Psoas muscle (tissue), 8 donors: ENCODE results near the gene TOMM7. TPM values are rescaled to one million over a fixed set of nuclear protein-coding genes. Genes with fewer than 3 reads are reported as not detected.
"Not testable (repeated sequence)": the region's sequence is repeated elsewhere in the genome, so short reads cannot be mapped to it uniquely, and the experiment has no call there.

Experiments
- ATAC-seq, 4 donors: fragments of 200-7000 bp; cut with Tn5 transposase; one replicate each; pipeline ENCODE4 v1.9.1; 2020; ENCODE audit warnings: moderate library complexity in 3 of 4, mild to moderate bottlenecking in 2 of 4
- DNase-seq, 2 donors: peaks; one replicate each; pipeline ENCODE4 v3.0.0-alpha.2; 2020
- H3K27ac ChIP-seq: fragments of 200-600 bp; one replicate; pipeline ENCODE4 v1.8.0; 2022
- H3K27me3 ChIP-seq, 3 donors: fragments of 200-600 bp in 1 of 3; one replicate each; pipeline versions ENCODE4 v1.6.1 to v1.8.0; 2013 to 2022; ENCODE audit warnings: low read length in 2 of 3, mild to moderate bottlenecking in 2 of 3, moderate library complexity in 1 of 3; ENCODE audit not compliant: insufficient read depth in 3 of 3
- H3K36me3 ChIP-seq, 2 donors: fragments of 200-600 bp in 1 of 2; one replicate each; pipeline versions ENCODE4 v1.6.1 to v1.8.0; 2013 to 2022; ENCODE audit warnings: low read depth in 1 of 2, mild to moderate bottlenecking in 1 of 2, moderate library complexity in 1 of 2; ENCODE audit not compliant: insufficient read depth in 1 of 2
- H3K4me1 ChIP-seq: fragments of 200-600 bp; one replicate; pipeline ENCODE4 v1.8.0; 2022
- H3K4me3 ChIP-seq: fragments of 200-600 bp; one replicate; pipeline ENCODE4 v1.8.0; 2022; ENCODE audit warnings: mild to moderate bottlenecking
- H3K9me3 ChIP-seq: fragments of 200-600 bp; one replicate; pipeline ENCODE4 v1.8.0; 2022
- CTCF ChIP-seq: fragments of 200-600 bp; IDR thresholded peaks from one replicate; pipeline ENCODE4 v1.8.0; 2022; ENCODE audit warnings: antibody characterized with exemption
- WGBS, 3 donors: extraction: QIAGEN DNeasy Blood & Tissue Kit; methylation state at CpG; one replicate each; pipeline versions ENCODE4 v1.1.6 to v1.1.7; 2013; 5-methylcytosine and 5-hydroxymethylcytosine counted together
- intact Hi-C, 2 donors: fragments of 100-400 bp; cut with DNase I; formaldehyde crosslinking; loops; one replicate each; pipeline versions ENCODE4 v1.11.0 to v1.14.2; 2022
- polyA plus RNA-seq, 3 donors: library from polyadenylated mRNA; stranded (reverse); fragments of 200-250 nt; gene quantifications; one replicate each; pipeline ENCODE4 v1.2.3, GENCODE V29; 2013
- total RNA-seq, 4 donors: library from RNA; stranded (reverse); fragmentation: NEBNext Ultra II Directional in 2 of 4; extraction: Animal tissue kit (Norgen Biotek cat#: 25700) in 2 of 4; gene quantifications; one replicate each; pipeline versions ENCODE4 v1.2.1 to v1.2.4, GENCODE V29; 2021 to 2023
- donor health status: healthy with polysubstance abuse.
- donor health status: DM: no; HTN: no; CAD: no; lungs with moderate emphysema.
- donor health status: Bipolar disorder and iron deficiency.
- donor health status: healthy.
- donor health status: DM: yes; HTN: yes; CAD: no.
- donor health status: DM: no; HTN: no; CAD: no.
- donor health status: DM: no; HTN: no; CAD: no.
- donor health status: DM: yes; HTN: yes; CAD: no.

TOMM7 gene
- total and polyA plus RNA-seq, 7 donors, result 401 to 791 (median 668) TPM

- no peaks in the 10 kb centered on the region for H3K27me3 ChIP-seq
- intact Hi-C loops, result loop anchor here in 1 of 2 donors (5.0 kb wide), 1 partner anchor 68 kb away; no protein-coding TSS in a partner anchor
- no peak for ATAC-seq
- H3K36me3 ChIP-seq, result no peaks in the 10 kb centered on the region
- H3K9me3 ChIP-seq, result no peaks in the 10 kb centered on the region
- DNase-seq, result no peak
- TF ChIP-seq CTCF, result no peak
- WGBS, 3 donors, result 82 to 92% (median 89%) methylated on average over 2 of the region's 2 CpGs
- H3K4me3 ChIP-seq, result no peak overlapping the region
- H3K4me1 ChIP-seq, result no peaks in the 10 kb centered on the region
- H3K27ac ChIP-seq, result no peak overlapping the region
These were observed 17.4 kb downstream of the TOMM7 start for GRCh38 chr7:22805227-22805626.

GRCh38 chr7:22802831-22803230, 19.8 kb downstream of the TOMM7 start:
- 80 to 84% (median 82%) methylated on average over 4 of the region's 4 CpGs for WGBS, 3 donors
- H3K9me3 ChIP-seq, H3K27ac ChIP-seq, H3K36me3 ChIP-seq, H3K27me3 ChIP-seq, DNase-seq, H3K4me3 ChIP-seq, ATAC-seq, intact Hi-C loops, H3K4me1 ChIP-seq: not testable (repeated sequence)

DNA sequence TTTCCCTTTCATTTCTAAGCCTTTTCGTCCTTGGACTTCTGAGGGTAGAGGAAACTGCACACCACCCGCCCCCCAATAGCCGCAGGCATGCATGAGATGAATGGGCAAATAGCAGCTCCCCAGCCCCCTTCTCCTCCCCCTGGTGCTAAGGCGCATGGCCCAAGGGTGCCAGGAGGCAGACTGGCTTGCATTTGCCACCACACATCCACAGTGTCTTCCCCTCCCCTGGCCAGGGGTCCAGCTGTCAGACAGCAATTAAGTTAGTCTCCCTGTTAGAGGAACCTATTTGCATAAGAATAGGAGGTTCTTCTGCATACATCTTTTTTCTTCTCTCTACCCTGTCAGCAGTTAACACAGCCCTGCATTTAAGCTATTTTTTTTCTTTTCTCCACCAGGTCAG, 20.2 kb downstream of the TOMM7 start:
- whole genome bisulfite sequencing, 3 donors, result 90 to 95% (median 95%) methylated on average over 4 of the region's 4 CpGs

DNA sequence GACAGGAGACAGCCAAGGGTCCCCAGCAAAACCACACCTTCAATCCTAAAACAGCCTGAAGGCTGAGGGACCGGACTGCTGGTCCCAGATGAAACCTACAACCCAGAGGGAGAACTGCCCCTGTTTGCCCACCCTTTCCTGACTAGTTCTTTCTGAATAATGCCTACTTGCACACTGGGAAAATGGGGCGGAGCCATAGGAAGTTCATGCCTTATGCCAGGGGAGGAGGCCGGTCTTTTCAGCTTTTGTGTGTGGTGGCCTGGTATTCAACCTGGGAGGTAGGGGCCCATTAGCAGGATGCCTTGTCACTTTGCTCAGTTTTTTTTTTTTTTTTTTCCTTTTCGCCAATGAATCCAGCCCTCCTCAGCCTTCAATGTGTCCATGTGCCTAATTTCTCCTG, 20.7 kb downstream of the TOMM7 start:
- Histone ChIP-seq H3K4me1 (no peaks in the 10 kb centered on the region), H3K4me3 (no peak overlapping the region), H3K27me3 (no peaks in the 10 kb centered on the region), H3K36me3 (no peaks in the 10 kb centered on the region), H3K27ac (no peak overlapping the region), H3K9me3 (no peaks in the 10 kb centered on the region)
- WGBS, 3 donors, result 91 to 98% (median 96%) methylated on average over 4 of the region's 4 CpGs
- intact Hi-C loops, result no loop called here
- DNase-seq (no peak), ATAC-seq (no peak)
- TF ChIP-seq CTCF, result no peak

More for the DNA sequence above, 20.2 kb downstream of the TOMM7 start:
- no peaks in the 10 kb centered on the region for H3K36me3 ChIP-seq
- no peak for TF ChIP-seq CTCF
- intact Hi-C loops, result no loop called here
- ATAC-seq (no peak), DNase-seq (no peak)
- no peak overlapping the region for H3K4me3 ChIP-seq
- no peaks in the 10 kb centered on the region for H3K9me3 ChIP-seq
- no peak overlapping the region for H3K27ac ChIP-seq
- H3K4me1 ChIP-seq, result no peaks in the 10 kb centered on the region
- H3K27me3 ChIP-seq, result no peaks in the 10 kb centered on the region

GRCh38 chr7:22799633-22800032, 23.0 kb downstream of the TOMM7 start:
- Histone ChIP-seq H3K27ac (no peak overlapping the region), H3K9me3 (no peaks in the 10 kb centered on the region), H3K27me3 (no peaks in the 10 kb centered on the region), H3K4me1 (no peaks in the 10 kb centered on the region), H3K36me3 (no peaks in the 10 kb centered on the region), H3K4me3 (no peak overlapping the region)
- ATAC-seq, result no peak
- DNase-seq, result no peak
- TF ChIP-seq CTCF, result no peak
- intact Hi-C loops, result no loop called here
- 84 to 90% (median 90%) methylated on average over 2 of the region's 2 CpGs for WGBS, 3 donors
